Lung (tissue), 12 donors: ENCODE results near the gene PRKAA2. TPM values are rescaled to one million over a fixed set of nuclear protein-coding genes. Genes with fewer than 3 reads are reported as not detected.

Experiments
- ATAC-seq: fragments of 200-7000 bp; cut with Tn5 transposase; one replicate; pipeline ENCODE4 v1.9.1; 2020; ENCODE audit warnings: moderate number of reproducible peaks; ENCODE audit not compliant: insufficient read depth, low FRiP score
- DNase-seq, 3 donors: peaks; one replicate each; pipeline ENCODE4 v3.0.0-alpha.2; 2013 to 2017
- H3K27ac ChIP-seq, 2 donors: one replicate each; pipeline ENCODE4 v1.5.1; 2013; ENCODE audit warnings: mild to moderate bottlenecking in 2 of 2, moderate library complexity in 2 of 2, control low read depth in 1 of 2, inconsistent platforms in 1 of 2, low read depth in 1 of 2, low read length in 1 of 2
- H3K27me3 ChIP-seq, 3 donors: one replicate each; pipeline ENCODE4 v1.5.1; 2013; ENCODE audit warnings: low read length in 2 of 3; ENCODE audit not compliant: control insufficient read depth in 3 of 3, insufficient read depth in 3 of 3
- H3K36me3 ChIP-seq, 4 donors: one replicate each; pipeline ENCODE4 v1.5.1; 2013; ENCODE audit warnings: low read length in 4 of 4, mild to moderate bottlenecking in 1 of 4, moderate library complexity in 1 of 4; ENCODE audit not compliant: control insufficient read depth in 4 of 4, insufficient read depth in 4 of 4
- H3K4me1 ChIP-seq, 5 donors: one replicate each; pipeline ENCODE4 v1.5.1; 2013; ENCODE audit warnings: low read length in 5 of 5, mild to moderate bottlenecking in 2 of 5, moderate library complexity in 1 of 5; ENCODE audit not compliant: control insufficient read depth in 5 of 5, insufficient read depth in 5 of 5
- H3K4me3 ChIP-seq: one replicate; pipeline ENCODE4 v1.5.1; 2013; ENCODE audit warnings: mild to moderate bottlenecking, control low read depth, moderate library complexity
- H3K9ac ChIP-seq, 2 donors: one replicate each; pipeline ENCODE4 v1.5.1; 2013; ENCODE audit warnings: low read length in 2 of 2, control low read depth in 1 of 2; ENCODE audit not compliant: insufficient read depth in 1 of 2
- H3K9me3 ChIP-seq, 4 donors: one replicate each; pipeline ENCODE4 v1.5.1; 2013; ENCODE audit warnings: low read length in 3 of 4, mild to moderate bottlenecking in 1 of 4, moderate library complexity in 1 of 4; ENCODE audit not compliant: control insufficient read depth in 4 of 4, insufficient read depth in 3 of 4
- CTCF ChIP-seq: IDR thresholded peaks from 2 replicates; pipeline ENCODE4 v1.5.1; 2012; ENCODE audit warnings: mild to moderate bottlenecking; ENCODE audit errors: control extremely low read depth, extremely low read depth
- WGBS, 2 donors: extraction: QIAGEN DNeasy Blood & Tissue Kit; methylation state at CpG; one replicate each; pipeline ENCODE4 v1.1.7; 2013; 5-methylcytosine and 5-hydroxymethylcytosine counted together
- polyA plus RNA-seq, 2 donors: library from polyadenylated mRNA; stranded (reverse); fragments of 200-250 nt; gene quantifications; one replicate each; pipeline ENCODE4 v1.2.1, GENCODE V29; 2013
- total RNA-seq, 2 donors: library from RNA; depleted of rRNA in 1 of 2; stranded (reverse); fragments of >200 nt in 1 of 2; gene quantifications; one replicate each; pipeline ENCODE4 v1.2.1, GENCODE V29; 2014 to 2021
- donor health status: control.
- donor health status: control.
- donor health status: Bipolar disorder and iron deficiency.
- donor health status: healthy.
- donor health status: DM: yes; HTN: yes; CAD: no.

The PRKAA2 gene
- total and polyA plus RNA-seq, 4 donors: 0.38 to 6.1 (median 1.3) TPM

GRCh38 chr1:56647106-56647505 is 2.0 kb downstream of the PRKAA2 start:
- peaks cover 0 to 3% (median 0%) of the 10 kb centered on the region in 4 donors for H3K9me3 ChIP-seq
- peak overlapping the region in 1 of 2 donors; percentile 95 for H3K27ac ChIP-seq
- no peak for ATAC-seq
- DNase-seq: peak in 1 of 3 donors; percentile 5
- H3K4me3 ChIP-seq: no peak overlapping the region
- TF ChIP-seq CTCF: no peak
- peaks cover 0 to 6% (median 0%) of the 10 kb centered on the region in 3 donors for H3K27me3 ChIP-seq
- H3K36me3 ChIP-seq: no peaks in the 10 kb centered on the region
- H3K9ac ChIP-seq: no peak overlapping the region
- WGBS, 2 donors: 82 to 93% methylated on average over 1 of the region's 1 CpG
- peaks cover 0 to 7% (median 0%) of the 10 kb centered on the region in 5 donors for H3K4me1 ChIP-seq

- H3K27ac ChIP-seq: no peak overlapping the region
- H3K9me3 ChIP-seq: peaks cover 0 to 3% (median 0%) of the 10 kb centered on the region in 4 donors
- DNase-seq (no peak), ATAC-seq (no peak)
- H3K9ac ChIP-seq: no peak overlapping the region
- peaks cover 0 to 7% (median 2%) of the 10 kb centered on the region in 5 donors for H3K4me1 ChIP-seq
- no peak overlapping the region for H3K4me3 ChIP-seq
- H3K27me3 ChIP-seq: no peaks in the 10 kb centered on the region
- WGBS, 2 donors: 83 to 86% methylated on average over 4 of the region's 4 CpGs
- no peak for TF ChIP-seq CTCF
- no peaks in the 10 kb centered on the region for H3K36me3 ChIP-seq
Observed at GRCh38 chr1:56648546-56648945, 3.4 kb downstream of the PRKAA2 start.

- Histone ChIP-seq H3K4me1 (peaks cover 0 to 2% (median 0%) of the 10 kb centered on the region in 5 donors), H3K4me3 (no peak overlapping the region), H3K27ac (peak overlapping the region in 1 of 2 donors; percentile 93), H3K9me3 (peaks cover 0 to 8% (median 0%) of the 10 kb centered on the region in 4 donors), H3K36me3 (peaks cover 0 to 5% (median 0%) of the 10 kb centered on the region in 4 donors), H3K9ac (no peak overlapping the region), H3K27me3 (no peaks in the 10 kb centered on the region)
- TF ChIP-seq CTCF: no peak
- DNase-seq (no peak), ATAC-seq (no peak)
- WGBS, 2 donors: 62 to 79% methylated on average over 1 of the region's 1 CpG
Observed at GRCh38 chr1:56654126-56654923, 9.2 kb downstream of the PRKAA2 start.
